NCI-H187 treated with DMSO at 0.1 percent for 48 hours (cell line): ENCODE data around the gene EEF1E1.

Source experiments
- DNase-seq: peaks from one replicate; lab custom pipeline; 2025; lab: John Stamatoyannopoulos, UW

EEF1E1 gene

GRCh38 chr6:8087870-8088754 is 14.2 kb downstream of the EEF1E1 start:
- no peak for DNase-seq

GRCh38 chr6:8086755-8087306 is 15.5 kb downstream of the EEF1E1 start:
- no peak for DNase-seq

- DNase-seq: no peak
Measured at GRCh38 chr6:8085053-8085511, 17.3 kb downstream of the EEF1E1 start.

GRCh38 chr6:8084586-8084985 is 17.8 kb downstream of the EEF1E1 start:
- no peak for DNase-seq

GRCh38 chr6:8082954-8083858 is 19.1 kb downstream of the EEF1E1 start:
- no peak for DNase-seq

- DNase-seq: no peak
Measured at GRCh38 chr6:8082572-8082953, 19.8 kb downstream of the EEF1E1 start.

GRCh38 chr6:8080362-8081151 is 21.8 kb downstream of the EEF1E1 start:
- no peak for DNase-seq

- no peak for DNase-seq
Measured at GRCh38 chr6:8079126-8079525, 23.2 kb downstream of the EEF1E1 start.

- no peak for DNase-seq
Measured at GRCh38 chr6:8077991-8078390, 24.4 kb downstream of the EEF1E1 start.

GRCh38 chr6:8075704-8076103 is 26.6 kb downstream of the EEF1E1 start:
- no peak for DNase-seq

GRCh38 chr6:8075185-8075584 is 27.2 kb downstream of the EEF1E1 start:
- DNase-seq: no peak

GRCh38 chr6:8074213-8074612 is 28.1 kb downstream of the EEF1E1 start:
- no peak for DNase-seq

GRCh38 chr6:8073758-8074157 is 28.6 kb downstream of the EEF1E1 start:
- no peak for DNase-seq

- DNase-seq: no peak
Measured at GRCh38 chr6:8070718-8071117, 31.6 kb downstream of the EEF1E1 start.

- no peak for DNase-seq
Measured at GRCh38 chr6:8069631-8070284, 32.6 kb downstream of the EEF1E1 start.

GRCh38 chr6:8069151-8069550 is 33.2 kb downstream of the EEF1E1 start:
- no peak for DNase-seq

GRCh38 chr6:8066108-8066507 is 36.2 kb downstream of the EEF1E1 start:
- DNase-seq: no peak

- no peak for DNase-seq
Measured at GRCh38 chr6:8065519-8065911, 36.8 kb downstream of the EEF1E1 start.

GRCh38 chr6:8064638-8065518 is 37.5 kb downstream of the EEF1E1 start:
- DNase-seq: no peak
